HG02678 (cell line): ENCODE measurements around the gene COL27A1.
"Not testable (repeated sequence)": the region's sequence is repeated elsewhere in the genome, so short reads cannot be mapped to it uniquely, and the experiment has no call there.

ENCODE experiments used
- ATAC-seq: cut with Tn5 transposase; IDR thresholded peaks from one replicate; pipeline ENCODE4 v1.9.1; 2021; ENCODE audit warnings: mild to moderate bottlenecking, moderate library complexity; ENCODE audit not compliant: unreplicated experiment

Gene COL27A1

GRCh38 chr9:114180696-114181606 lies 25.6 kb downstream of the COL27A1 start:
- no peak for ATAC-seq

GRCh38 chr9:114181607-114182409 lies 26.5 kb downstream of the COL27A1 start:
- ATAC-seq: no peak

GRCh38 chr9:114183006-114183405 lies 27.7 kb downstream of the COL27A1 start:
- ATAC-seq: no peak

- no peak for ATAC-seq
These were observed 28.7 kb downstream of the COL27A1 start for GRCh38 chr9:114184071-114184470.

GRCh38 chr9:114184866-114185265 lies 29.5 kb downstream of the COL27A1 start:
- no peak for ATAC-seq

- ATAC-seq: no peak
These were observed 30.5 kb downstream of the COL27A1 start for GRCh38 chr9:114185570-114186490.

- no peak for ATAC-seq
These were observed 31.4 kb downstream of the COL27A1 start for GRCh38 chr9:114186605-114187289.

- no peak for ATAC-seq
These were observed 32.5 kb downstream of the COL27A1 start for GRCh38 chr9:114187827-114188226.

- no peak for ATAC-seq
These were observed 34.7 kb downstream of the COL27A1 start for GRCh38 chr9:114189823-114190562.

GRCh38 chr9:114190563-114190905 lies 35.2 kb downstream of the COL27A1 start:
- no peak for ATAC-seq

GRCh38 chr9:114191402-114191801 lies 36.1 kb downstream of the COL27A1 start:
- ATAC-seq: not testable (repeated sequence)

- no peak for ATAC-seq
These were observed 37.2 kb downstream of the COL27A1 start for GRCh38 chr9:114192539-114192938.

GRCh38 chr9:114193090-114193489 lies 37.8 kb downstream of the COL27A1 start:
- no peak for ATAC-seq

GRCh38 chr9:114196117-114196516 lies 40.8 kb downstream of the COL27A1 start:
- no peak for ATAC-seq

- no peak for ATAC-seq
These were observed 41.8 kb downstream of the COL27A1 start for GRCh38 chr9:114196979-114197622.

- no peak for ATAC-seq
These were observed 43.1 kb downstream of the COL27A1 start for GRCh38 chr9:114198249-114199040.

GRCh38 chr9:114200721-114201300 lies 45.5 kb downstream of the COL27A1 start:
- ATAC-seq: no peak

GRCh38 chr9:114202396-114202795 lies 47.1 kb downstream of the COL27A1 start:
- ATAC-seq: no peak
